Suprapubic skin (tissue), 4 donors: Measurements from ENCODE around the gene DLGAP4.

Experiments used
- CTCF ChIP-seq, 2 donors: fragments of 200-600 bp in 1 of 2; fragments of 450-650 bp in 1 of 2; sonication (generic) in 1 of 2; IDR thresholded peaks; one replicate each; pipeline ENCODE4 v1.5.1; 2016 to 2019; ENCODE audit warnings: antibody characterized with exemption in 2 of 2, mild to moderate bottlenecking in 1 of 2, moderate library complexity in 1 of 2
- EP300 ChIP-seq: sonication (generic); formaldehyde crosslinking; IDR thresholded peaks from one replicate; pipeline ENCODE4 v1.6.1; 2017; ENCODE audit warnings: antibody characterized with exemption
- POLR2A ChIP-seq, 2 donors: fragments of 450-650 bp; IDR thresholded peaks; one replicate each; pipeline ENCODE4 v1.6.1; 2017; ENCODE audit warnings: antibody characterized with exemption in 2 of 2, mild to moderate bottlenecking in 2 of 2, moderate library complexity in 2 of 2
- POLR2AphosphoS5 ChIP-seq, 3 donors: sonication (generic); formaldehyde crosslinking; IDR thresholded peaks; one replicate each; pipeline ENCODE4 v1.6.1; 2017; ENCODE audit warnings: antibody characterized with exemption in 3 of 3

DNA sequence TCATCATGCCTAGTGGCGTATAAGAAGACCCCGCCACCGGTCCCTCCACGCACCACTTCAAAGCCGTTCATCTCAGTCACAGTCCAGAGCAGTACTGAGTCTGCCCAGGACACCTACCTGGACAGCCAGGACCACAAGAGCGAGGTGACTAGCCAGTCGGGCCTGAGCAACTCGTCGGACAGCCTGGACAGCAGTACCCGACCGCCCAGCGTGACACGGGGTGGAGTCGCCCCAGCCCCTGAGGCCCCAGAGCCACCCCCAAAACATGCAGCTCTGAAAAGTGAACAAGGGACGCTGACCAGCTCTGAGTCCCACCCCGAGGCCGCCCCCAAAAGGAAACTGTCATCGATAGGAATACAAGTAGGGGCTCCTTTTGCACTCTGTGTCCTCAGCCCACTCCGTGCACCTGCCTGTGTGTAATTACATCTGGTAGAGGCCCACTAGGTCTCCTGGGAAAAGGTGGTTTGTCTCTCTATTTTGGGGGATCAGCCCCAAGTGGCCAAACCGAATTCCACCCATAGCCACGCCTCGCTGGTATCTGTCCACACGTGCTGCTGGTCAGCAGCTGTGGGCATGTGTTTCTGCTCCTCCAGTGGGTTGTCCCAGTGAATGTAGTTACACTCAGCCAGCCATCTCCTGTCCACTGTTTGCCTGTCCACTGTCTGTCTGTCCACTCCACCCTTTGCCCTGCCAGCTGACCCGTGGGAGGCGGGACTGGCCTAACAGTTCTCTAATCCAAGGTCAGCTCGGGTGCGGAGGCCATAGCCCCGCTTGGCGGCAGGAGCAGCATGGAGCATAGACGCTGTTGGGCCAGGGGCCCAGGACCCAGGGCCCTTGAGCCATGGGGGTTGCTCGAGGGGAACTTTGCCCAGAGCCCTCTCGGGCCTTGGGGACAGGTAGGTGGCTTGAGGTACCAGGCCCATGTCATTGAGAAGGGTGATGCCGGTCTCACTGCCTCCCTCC is 190.8 kb downstream of the DLGAP4 start:
- TF ChIP-seq POLR2AphosphoS5 (IDR thresholded peaks at IDR 0.05) (no peak), CTCF (IDR thresholded peaks at IDR 0.05) (no peak), EP300 (no peak), POLR2A (IDR thresholded peaks at IDR 0.05) (no peak)
